ENCODE data around the gene FXYD2.
"Not testable (repeated sequence)": the region's sequence is repeated elsewhere in the genome, so short reads cannot be mapped to it uniquely, and the experiment has no call there.

Gene FXYD2

GRCh38 chr11:117824571-117825537 is at the start of gene FXYD2:
Gene FXYD2, minus strand, starts transcription at chr11:117824744. Its CDS starts 66 bp downstream, at chr11:117824678.
- DNase-seq, result peak; percentile 70

GRCh38 chr11:117873828-117874125 is 49.2 kb upstream of the FXYD2 start:
- DNase-seq, result no peak

- DNase-seq, result no peak
Measured at GRCh38 chr11:117872975-117873827, 48.7 kb upstream of the FXYD2 start.

DNA sequence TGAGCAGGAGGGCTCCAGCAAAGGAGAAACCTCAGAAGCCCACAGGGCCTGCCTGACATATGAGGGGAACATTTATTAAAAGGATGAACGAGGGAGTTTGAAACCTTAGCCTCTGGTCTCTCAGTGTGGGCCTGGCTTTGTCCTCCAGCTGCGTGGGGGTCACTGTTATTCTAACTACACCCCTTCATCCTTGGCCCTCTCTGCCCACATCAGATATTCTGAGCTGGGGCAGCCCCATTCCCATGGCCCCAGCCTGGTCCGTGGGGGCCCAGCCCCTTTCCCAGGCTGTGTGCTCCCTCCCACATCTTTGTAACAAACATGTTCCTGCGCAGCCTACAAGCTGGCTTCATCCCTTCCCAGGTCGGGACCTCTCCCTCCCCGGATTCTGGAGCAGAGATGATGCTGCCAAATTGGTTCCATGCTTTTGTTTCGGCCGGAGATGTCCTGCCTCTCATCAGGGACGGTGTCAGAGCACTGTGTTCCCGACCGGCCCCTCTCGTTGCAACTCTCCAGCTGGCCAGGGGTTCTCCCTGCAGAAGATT is 47.9 kb upstream of the FXYD2 start:
- no peak for DNase-seq

DNA sequence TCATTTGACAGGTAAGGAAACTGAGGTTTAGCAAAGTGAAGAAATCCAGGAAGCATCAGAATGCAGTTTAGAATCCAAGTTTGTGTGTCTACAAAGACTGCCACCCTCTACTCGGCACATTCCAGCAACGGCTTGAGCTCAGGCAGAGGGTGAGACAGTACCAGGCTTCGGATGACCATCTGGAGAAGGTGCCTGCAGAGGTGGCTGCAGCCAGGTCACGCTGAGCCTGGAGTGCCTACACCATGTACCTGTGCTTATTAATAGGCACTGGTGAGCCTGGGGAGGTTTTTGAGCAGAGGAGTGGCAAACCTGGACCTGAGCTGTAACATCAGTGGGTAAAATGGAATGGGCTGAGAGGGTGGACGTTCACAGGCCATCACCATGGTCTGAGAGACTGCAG is 47.2 kb upstream of the FXYD2 start:
- no peak for DNase-seq

DNA sequence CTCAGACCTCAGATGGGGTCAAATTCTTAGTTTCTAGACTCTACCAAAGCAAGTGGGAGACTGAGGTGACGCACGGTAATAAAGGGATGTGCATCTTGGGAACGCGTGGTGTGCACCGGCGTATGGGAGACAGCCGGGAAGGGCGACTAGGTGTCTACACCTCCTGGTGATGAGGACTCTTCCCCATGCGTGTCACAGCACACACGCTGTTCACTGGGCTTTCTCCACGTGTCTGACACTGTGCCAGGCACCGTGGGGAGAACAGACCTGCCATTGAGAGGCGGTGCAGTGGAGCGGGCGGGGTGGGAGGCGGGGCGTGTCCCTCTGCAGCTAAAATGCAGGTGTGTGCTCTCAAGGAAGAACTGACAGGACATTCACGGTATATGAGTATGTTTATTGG is 46.6 kb upstream of the FXYD2 start:
- DNase-seq, result no peak

GRCh38 chr11:117870103-117870952 is 45.8 kb upstream of the FXYD2 start:
- DNase-seq, result peak; percentile 92

DNA sequence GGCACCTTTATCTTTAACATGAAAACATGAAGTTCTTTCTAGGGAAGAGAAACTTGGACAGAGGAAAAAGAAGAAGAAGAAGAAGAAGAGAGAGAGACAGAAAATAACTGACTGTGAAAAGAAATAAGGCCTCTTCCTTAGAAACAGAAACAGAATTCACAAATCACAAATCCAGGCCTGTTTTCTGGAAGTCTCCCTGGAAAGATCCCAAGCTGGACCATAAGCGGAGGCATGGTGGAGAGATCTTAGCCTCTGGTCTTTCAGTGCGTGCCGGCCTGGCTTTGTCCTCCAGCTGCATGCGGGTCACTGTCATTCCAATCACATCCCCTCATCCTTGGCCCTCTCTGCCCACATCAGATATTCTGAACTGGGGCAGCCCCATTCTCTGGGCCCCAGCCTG is 45.1 kb upstream of the FXYD2 start:
- no peak for DNase-seq

DNA sequence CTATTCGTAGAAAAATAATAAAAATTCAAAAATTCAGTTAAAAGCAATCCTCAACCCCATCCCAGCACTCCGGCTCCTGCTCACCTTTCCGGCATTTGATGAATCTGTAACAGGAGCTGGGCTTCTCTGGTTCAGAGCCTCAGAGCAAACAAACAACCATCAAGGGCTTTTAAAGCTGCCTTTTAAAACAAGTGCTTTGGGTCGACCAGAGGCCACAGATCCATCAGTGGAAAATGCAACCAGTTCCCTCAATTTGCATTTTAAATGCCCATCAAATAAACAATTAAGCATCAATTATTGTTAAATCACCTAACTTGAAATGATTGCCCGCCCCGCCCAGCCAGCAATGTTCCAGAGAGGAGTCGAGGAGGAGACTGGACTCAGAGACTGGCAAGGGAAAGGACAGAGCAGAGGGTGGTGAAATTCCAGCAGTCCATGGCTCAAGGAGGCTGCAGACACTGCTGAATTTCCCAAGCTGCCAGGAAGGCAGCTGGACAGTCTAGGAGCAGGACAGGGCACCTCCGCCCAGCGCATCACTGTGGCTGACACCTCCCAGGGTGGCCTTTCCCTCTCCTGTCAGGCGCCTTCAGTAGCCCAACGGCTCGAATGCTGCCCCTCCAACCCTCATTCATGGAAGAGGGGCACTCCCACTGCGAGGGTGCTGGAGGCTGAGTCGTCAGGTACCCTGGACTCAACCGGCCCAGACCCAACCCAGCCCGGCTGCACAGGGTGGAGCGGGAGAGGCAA is 44.4 kb upstream of the FXYD2 start:
- DNase-seq, result peak; percentile 96

- DNase-seq, result no peak
Measured at GRCh38 chr11:117868088-117868487, 43.5 kb upstream of the FXYD2 start.

GRCh38 chr11:117866526-117866925 is 42.0 kb upstream of the FXYD2 start:
- no peak for DNase-seq

- not testable (repeated sequence) for DNase-seq
Measured at GRCh38 chr11:117865546-117865945, 41.0 kb upstream of the FXYD2 start.

- DNase-seq, result no peak
Measured at GRCh38 chr11:117863383-117863782, 38.8 kb upstream of the FXYD2 start.

- DNase-seq, result no peak
Measured at GRCh38 chr11:117862753-117863152, 38.2 kb upstream of the FXYD2 start.

GRCh38 chr11:117862019-117862725 is 37.6 kb upstream of the FXYD2 start:
- no peak for DNase-seq

GRCh38 chr11:117861151-117862018 is 36.8 kb upstream of the FXYD2 start:
- DNase-seq, result peak; percentile 78

- no peak for DNase-seq
Measured at GRCh38 chr11:117860139-117860538, 35.6 kb upstream of the FXYD2 start.

- DNase-seq, result no peak
Measured at GRCh38 chr11:117859488-117860112, 35.1 kb upstream of the FXYD2 start.

DNA sequence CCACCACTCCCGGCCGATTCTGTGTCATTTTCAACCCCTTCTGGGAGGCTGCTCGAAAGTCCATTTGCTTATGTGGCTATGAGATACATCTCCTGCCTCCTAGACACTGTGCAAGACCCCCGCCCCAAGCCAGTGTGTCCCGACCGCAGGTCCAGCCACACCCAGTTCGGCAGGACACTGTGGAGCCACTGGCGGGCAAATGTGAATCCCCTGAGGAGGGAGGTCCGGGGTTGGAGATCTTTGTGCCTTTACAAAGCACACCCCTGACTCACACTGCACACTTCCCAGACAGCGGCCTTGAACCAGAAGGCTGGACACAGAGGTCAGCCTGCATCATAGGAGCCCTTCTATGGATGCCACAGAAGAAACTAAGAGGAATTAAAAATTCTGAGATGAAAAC is 34.5 kb upstream of the FXYD2 start:
- no peak for DNase-seq

All from DMS79 (cell line).